ENCODE measurements around the gene ZCCHC24. TPM values are rescaled to one million over a fixed set of nuclear protein-coding genes. Genes with fewer than 3 reads are reported as not detected.

ZCCHC24 gene
- total RNA-seq, 4 donors from 2014 or later = 32.8 to 122 (median 37.7) TPM

DNA sequence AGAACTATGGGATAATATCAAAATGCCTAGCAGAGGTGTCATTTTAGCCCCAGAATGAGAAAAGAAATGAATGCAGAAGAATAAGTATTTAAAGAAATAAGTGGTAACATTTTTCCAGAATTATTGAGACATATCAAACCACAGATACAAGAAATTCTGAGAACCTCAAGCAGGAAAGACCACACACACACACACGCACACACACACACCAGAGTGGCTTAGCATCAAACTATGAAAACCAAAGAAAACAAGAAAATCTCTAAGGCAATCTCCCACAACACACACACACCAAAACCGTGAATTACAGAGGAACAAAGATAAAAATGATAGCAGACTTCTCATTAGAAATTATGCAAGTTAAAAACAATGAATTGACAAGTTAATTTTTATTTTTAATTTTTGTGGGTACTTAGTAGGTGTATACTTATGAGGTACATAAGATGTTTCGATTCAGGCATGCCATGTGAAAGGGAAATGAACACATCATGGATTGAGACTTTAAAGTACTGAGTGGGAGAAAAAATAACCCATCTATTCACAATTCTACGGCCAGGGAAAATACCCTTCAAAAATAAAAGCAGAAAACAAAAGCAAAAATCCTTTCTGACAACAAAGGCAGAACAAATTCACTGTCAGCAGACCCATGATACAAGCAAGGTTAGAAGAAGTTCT is 83.6 kb downstream of the ZCCHC24 start:
- Histone ChIP-seq H3K9me3 (no peaks in the 10 kb centered on the region), H3K27ac (no peak overlapping the region), H3K27me3 (no peaks in the 10 kb centered on the region), H3K4me1 (no peaks in the 10 kb centered on the region), H3K4me3 (no peak overlapping the region), H3K36me3 (no peaks in the 10 kb centered on the region)
- TF ChIP-seq POLR2A (IDR thresholded peaks at IDR 0.05) = no peak
- TF ChIP-seq, protein P1, sequence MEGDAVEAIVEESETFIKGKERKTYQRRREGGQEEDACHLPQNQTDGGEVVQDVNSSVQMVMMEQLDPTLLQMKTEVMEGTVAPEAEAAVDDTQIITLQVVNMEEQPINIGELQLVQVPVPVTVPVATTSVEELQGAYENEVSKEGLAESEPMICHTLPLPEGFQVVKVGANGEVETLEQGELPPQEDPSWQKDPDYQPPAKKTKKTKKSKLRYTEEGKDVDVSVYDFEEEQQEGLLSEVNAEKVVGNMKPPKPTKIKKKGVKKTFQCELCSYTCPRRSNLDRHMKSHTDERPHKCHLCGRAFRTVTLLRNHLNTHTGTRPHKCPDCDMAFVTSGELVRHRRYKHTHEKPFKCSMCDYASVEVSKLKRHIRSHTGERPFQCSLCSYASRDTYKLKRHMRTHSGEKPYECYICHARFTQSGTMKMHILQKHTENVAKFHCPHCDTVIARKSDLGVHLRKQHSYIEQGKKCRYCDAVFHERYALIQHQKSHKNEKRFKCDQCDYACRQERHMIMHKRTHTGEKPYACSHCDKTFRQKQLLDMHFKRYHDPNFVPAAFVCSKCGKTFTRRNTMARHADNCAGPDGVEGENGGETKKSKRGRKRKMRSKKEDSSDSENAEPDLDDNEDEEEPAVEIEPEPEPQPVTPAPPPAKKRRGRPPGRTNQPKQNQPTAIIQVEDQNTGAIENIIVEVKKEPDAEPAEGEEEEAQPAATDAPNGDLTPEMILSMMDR (IDR thresholded peaks at IDR 0.05) = no peak
- no peak for DNase-seq
- intact Hi-C loops (cut with DNase I; ENCODE audit: low total_unique reads) = no loop called here

DNA sequence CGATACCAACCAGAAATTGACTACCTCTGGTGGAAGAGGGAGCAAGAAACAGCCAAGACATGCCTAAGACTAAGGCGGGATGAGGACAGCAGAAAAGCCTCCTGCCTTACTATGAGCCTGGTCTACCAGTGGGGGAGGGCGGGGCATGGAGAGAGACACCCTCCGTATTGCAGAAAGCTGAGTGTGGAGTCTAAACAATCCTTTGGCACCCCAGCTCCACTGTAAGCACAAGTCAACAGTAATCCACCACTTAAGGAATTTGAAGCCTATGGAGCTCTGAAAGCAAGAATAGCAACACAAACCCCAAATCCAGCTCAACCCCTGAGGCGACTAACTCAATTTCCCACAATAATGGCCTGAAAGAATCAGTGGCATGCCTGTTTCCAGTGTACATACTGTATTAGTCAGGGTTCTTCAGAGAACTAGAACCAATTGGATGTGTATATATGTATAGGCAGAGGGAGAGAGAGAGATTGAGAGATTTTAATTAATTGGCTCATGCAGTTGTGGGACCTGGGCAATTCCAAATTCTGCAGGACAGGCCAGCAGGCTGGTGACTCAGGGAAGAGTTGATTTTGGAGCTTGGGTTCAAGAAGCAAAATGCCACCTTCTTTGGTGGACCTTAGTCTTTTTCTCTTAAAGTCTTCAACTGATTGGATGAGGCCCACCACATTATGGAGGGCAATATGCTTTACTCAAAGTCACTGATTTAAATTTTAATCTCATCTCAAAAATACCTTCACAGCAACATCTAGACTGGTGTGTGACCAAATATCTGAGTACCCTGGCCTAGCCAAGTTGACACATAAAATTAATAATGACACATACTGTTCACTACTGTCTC is 84.7 kb downstream of the ZCCHC24 start:
- intact Hi-C loops (cut with DNase I; ENCODE audit: low total_unique reads) = no loop called here
- no peak for DNase-seq

DNA sequence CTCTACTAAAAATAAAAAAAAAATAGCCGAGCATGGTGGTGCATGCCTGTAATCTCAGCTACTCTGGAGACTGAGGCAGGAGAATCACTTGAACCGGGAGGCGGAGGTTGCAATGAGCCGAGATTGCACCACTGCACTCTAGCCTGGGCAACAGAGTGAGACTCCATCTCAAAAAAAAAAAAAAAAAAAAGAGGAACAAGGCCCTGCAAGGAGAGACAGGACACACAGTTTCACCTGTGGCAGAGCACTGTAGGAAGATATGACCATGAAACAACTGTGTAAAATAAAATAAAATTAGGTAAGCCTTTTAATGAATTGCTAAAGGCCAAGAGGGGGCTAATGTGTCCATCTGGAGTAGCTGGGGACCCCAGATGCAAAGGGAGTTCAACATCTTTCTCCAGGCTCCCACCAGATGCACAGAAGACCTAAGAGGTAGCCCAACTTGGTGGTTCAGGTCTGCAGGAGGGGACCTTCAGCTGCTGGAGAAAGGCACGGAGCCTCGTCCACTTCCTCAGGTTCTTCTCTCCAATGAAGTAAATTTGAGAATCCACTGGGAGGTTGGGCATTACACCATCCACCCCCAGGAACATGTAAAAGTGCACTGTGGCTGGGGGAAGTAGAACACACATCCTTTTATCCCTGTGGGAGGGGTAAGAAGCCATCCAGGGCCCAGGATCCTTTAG is 85.5 kb downstream of the ZCCHC24 start:
- TF ChIP-seq POLR2A (IDR thresholded peaks at IDR 0.05) = no peak
- TF ChIP-seq, protein P1 (IDR thresholded peaks at IDR 0.05) = no peak
- DNase-seq = no peak
- intact Hi-C loops (cut with DNase I; ENCODE audit: low total_unique reads) = no loop called here

More for the DNA sequence above, 84.7 kb downstream of the ZCCHC24 start:
- H3K9me3 ChIP-seq = no peaks in the 10 kb centered on the region
- no peak for TF ChIP-seq POLR2A (IDR thresholded peaks at IDR 0.05)
- TF ChIP-seq, protein P1 (IDR thresholded peaks at IDR 0.05) = no peak
- H3K36me3 ChIP-seq = no peaks in the 10 kb centered on the region
- H3K4me1 ChIP-seq = no peaks in the 10 kb centered on the region
- H3K27ac ChIP-seq = no peak overlapping the region
- H3K4me3 ChIP-seq = no peak overlapping the region
- H3K27me3 ChIP-seq = no peaks in the 10 kb centered on the region

DNA sequence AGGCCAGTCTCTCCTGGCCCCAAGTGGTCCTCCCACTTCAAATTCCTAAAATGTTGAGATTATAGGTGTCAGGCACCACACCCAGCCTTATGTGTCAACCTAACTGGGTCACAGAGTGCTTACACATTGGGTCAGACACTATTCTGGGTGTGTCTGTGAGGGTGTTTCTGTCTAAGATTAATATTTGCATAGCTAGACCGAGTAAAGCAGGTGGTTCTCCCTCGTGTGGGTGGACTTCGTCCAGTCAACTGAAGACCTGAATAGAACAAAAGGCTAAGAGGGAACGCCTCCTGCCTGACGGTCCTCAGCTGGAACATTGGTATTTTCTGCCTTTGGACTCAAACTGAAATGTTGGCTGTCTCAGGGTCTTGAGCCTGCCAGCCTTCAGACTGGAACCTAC is 86.6 kb downstream of the ZCCHC24 start:
- Histone ChIP-seq H3K9me3 (no peaks in the 10 kb centered on the region), H3K27me3 (no peaks in the 10 kb centered on the region), H3K4me1 (no peaks in the 10 kb centered on the region), H3K36me3 (no peaks in the 10 kb centered on the region), H3K27ac (no peak overlapping the region), H3K4me3 (no peak overlapping the region)
- TF ChIP-seq, protein P1 (IDR thresholded peaks at IDR 0.05) = no peak
- TF ChIP-seq POLR2A (IDR thresholded peaks at IDR 0.05) = no peak
- intact Hi-C loops (cut with DNase I; ENCODE audit: low total_unique reads) = no loop called here
- DNase-seq = no peak

More for the DNA sequence above, 85.5 kb downstream of the ZCCHC24 start:
- H3K27ac ChIP-seq = no peak overlapping the region
- H3K4me3 ChIP-seq = no peak overlapping the region
- H3K27me3 ChIP-seq = no peaks in the 10 kb centered on the region
- no peaks in the 10 kb centered on the region for H3K9me3 ChIP-seq
- H3K4me1 ChIP-seq = no peaks in the 10 kb centered on the region
- no peaks in the 10 kb centered on the region for H3K36me3 ChIP-seq
